CD4-positive, alpha-beta T cell treated with Interleukin-2 at 100 ng/mL for 4 hours (primary cell): ENCODE data around the gene FANCC.
A peak's percentile ranks its signal among the peaks of the same experiment; 100 is the strongest.

Source experiments
- DNase-seq: peaks from one replicate; pipeline ENCODE4 v3.0.0-alpha.2; 2020; ENCODE audit warnings: low spot score

FANCC gene

DNA sequence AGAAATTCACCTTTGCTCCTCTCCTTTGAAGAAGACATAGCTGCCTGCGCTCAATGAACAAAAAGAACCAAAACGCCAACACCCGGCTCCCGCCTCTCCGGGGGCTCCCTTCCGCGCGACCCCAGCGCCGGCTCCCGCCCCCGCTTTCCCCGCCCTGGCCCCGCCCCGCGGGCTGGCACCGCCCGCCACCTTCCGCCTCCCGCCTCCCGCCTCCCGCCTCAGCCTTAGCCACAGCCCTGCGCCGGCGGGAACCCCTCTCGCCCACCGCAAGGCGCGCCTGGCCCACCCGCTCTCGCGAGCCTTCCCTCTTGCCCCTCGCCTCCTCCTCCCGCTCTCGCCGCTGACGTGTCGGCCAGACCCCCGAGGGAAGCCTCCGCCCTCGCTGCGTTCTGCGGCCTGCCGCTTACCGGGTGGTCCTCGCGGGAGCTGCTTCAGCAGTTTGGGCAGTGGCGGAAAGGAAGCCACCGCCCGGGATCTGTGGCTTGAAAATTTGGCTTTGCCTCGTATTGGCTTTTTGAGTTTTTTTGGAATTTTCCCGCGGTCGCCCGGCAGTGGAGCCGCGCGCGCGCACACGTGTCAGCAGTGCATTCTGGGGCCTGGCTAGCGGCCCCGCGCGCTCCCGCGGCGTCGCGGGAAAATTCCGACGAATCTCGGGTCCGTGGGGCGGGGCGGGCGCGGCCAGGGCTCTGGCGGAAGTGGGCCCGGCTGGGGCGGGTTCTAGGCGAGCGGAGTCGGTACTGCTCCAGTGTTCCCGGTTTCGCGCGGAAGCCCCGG is at the start of gene FANCC:
FANCC (minus strand) TSS at position 591 of the 774 bp plus-strand sequence. CDS start 68,418 bp downstream, outside the sequence.
- peak; percentile 82 for DNase-seq

DNA sequence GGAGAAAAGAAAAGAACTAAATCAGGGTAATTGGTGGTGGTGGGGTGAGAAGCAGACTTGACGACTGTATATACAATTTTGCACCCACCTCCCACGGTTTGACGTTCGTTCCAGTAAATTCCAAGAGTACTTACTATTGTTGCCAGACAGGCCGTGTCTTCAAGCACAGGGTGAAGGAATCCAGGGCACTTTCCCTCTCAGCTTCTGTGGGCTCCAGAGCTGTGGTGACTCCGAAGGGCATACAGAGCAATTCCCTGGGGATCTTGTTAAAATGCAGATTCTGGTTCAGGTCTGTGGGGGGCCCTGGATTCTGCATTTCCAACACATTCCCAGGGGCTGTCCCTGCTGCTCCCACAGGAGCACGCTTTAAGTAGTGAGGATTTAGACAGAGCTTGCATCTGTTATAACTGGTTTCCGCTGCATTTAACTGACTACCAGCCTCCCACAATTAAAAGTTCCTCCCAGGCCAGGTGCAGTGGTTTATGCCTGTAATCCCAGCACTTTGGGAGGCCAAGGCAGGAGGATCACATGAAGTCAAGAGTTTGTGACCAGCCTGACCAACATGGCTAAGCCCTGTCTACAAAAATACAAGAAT is 49.3 kb upstream of the FANCC start:
- DNase-seq = no peak

DNA sequence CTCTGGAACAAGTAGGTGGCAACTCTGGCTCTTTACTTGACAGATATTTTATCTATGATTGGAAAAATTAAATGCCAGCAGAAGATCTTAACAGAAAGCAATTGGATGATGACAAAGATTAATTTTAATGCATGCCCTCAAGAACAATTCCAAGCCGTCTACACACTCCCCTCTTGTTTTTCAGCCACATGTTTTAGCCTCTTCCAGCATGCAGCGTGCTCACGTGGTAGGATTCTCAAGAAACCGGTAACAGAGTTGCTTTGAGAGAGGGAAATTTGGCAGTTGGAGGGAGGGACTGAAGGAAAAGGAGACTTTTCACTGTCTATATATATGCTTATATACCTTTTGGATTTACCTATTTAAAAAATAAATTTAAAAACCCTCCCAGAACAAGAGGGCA is 48.3 kb upstream of the FANCC start:
- DNase-seq = no peak

GRCh38 chr9:95363051-95363841 is 45.7 kb upstream of the FANCC start:
- no peak for DNase-seq

- DNase-seq = no peak
Observed at GRCh38 chr9:95360866-95361265, 43.4 kb upstream of the FANCC start.

GRCh38 chr9:95357316-95357715 is 39.8 kb upstream of the FANCC start:
- no peak for DNase-seq

GRCh38 chr9:95355500-95355899 is 38.0 kb upstream of the FANCC start:
- no peak for DNase-seq

DNA sequence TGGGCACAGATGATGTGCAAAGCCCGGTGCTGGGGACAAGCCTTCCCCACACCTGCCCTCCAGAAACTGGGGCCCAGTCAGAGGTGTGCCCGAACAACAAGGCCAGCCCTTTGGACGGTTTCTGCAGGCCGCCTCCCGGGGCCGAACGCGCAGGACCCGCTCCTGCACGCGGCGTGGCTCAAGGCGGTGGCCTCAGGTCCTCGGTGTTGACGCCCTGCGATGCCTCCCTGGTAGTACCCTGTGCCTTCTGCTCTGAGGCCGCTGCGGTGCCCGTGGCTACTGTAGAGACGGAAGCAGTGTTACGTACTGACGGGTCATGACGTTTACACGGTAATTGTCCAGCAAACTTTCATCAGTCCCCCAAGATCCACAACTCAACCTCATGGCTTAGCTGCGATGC is 33.5 kb upstream of the FANCC start:
- DNase-seq = no peak

- DNase-seq = no peak
Observed at GRCh38 chr9:95350266-95350665, 32.8 kb upstream of the FANCC start.

GRCh38 chr9:95349091-95350038 is 31.9 kb upstream of the FANCC start:
- DNase-seq = no peak

GRCh38 chr9:95346021-95346420 is 28.5 kb upstream of the FANCC start:
- DNase-seq = no peak

GRCh38 chr9:95344735-95345325 is 27.3 kb upstream of the FANCC start:
- DNase-seq = no peak

GRCh38 chr9:95343725-95344287 is 26.3 kb upstream of the FANCC start:
- peak; percentile 7 for DNase-seq

DNA sequence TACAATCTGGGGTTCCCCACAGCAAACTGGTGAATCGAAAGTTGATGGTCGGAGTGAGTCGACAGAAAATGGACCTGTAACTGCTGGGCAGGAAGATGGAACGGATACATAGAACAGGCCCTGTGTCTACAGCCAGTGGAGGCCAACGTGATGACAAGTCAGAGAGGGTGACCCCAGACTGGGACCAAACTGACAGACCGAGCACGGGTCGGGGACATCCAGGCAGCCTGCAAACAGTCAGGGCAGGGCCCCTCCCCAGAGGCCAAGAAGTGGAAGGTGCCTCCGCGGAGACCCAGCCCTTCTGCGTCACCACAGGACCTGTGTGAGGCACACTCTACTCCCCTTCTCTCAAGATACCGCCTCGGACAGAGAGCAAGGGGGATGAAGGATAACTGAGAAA is 25.1 kb upstream of the FANCC start:
- DNase-seq = no peak

DNA sequence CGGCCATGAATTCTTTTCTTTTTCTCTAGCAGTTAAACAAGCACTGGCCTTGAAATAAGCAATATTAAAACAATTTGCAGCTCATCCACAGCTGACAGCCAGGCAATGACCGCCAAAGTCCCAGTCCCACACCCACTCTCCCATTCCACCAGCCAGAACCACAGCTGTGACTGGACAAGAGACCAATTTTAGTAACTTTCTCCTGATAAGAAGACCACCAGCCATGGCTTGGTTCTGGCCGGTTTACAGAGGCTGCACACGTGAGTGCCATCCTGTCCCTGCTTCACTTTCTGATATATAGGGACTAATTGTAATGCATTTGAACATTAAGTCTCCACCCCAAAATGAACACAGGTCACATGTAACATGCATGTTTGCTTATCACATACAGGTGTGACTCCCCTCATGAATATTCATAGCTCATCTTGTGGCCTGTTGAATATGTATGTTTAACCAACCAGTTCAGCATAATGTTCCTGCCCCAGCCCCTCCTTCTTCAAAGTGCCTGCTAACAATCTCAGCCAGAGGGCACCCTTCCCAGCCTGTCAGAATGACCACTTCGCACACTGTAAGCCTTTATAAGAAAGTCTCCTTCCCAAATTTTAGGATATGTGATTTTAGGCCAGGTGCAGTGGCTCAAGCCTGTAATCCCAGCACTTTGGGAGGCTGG is 23.9 kb upstream of the FANCC start:
- DNase-seq = no peak

- no peak for DNase-seq
Observed at GRCh38 chr9:95338243-95338642, 20.7 kb upstream of the FANCC start.

DNA sequence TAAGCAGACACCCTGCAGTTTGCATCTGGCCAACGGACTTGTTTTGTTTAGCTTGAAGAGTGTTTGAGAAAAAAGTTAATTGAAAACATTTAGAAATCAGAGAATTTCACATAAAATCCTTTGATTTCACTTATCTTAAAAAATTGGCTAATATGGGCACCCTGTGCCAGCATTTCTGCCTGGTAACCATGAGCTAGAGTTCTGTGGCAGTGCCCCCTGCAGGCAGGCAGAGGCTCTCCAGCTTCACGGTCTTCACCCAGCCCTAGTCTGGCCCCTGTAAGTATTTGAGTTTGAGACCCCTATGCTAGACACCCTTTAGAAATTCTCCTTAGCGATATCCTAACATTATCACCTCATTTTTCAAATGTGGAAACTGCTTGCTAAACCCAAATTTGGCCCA is 18.8 kb upstream of the FANCC start:
- DNase-seq = peak; percentile 11

DNA sequence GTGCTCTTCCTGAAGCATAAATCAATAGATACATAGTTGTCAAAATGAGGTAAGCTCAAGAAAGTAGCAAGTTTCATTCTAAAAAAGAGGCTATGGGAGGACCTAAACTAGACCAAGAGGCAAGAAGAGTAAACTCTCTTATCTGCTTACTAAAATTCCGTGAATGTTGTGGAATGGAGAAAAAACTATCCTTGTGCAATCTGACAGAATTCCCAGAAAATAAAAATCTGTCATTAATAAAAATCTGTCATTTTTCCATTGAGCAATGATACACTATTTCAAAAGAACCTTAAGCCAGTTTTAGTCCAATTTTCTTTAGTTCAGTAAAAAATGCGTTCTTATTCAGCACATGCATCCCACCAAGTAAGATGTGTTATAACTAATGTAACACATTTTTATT is 15.9 kb upstream of the FANCC start:
- DNase-seq = no peak

DNA sequence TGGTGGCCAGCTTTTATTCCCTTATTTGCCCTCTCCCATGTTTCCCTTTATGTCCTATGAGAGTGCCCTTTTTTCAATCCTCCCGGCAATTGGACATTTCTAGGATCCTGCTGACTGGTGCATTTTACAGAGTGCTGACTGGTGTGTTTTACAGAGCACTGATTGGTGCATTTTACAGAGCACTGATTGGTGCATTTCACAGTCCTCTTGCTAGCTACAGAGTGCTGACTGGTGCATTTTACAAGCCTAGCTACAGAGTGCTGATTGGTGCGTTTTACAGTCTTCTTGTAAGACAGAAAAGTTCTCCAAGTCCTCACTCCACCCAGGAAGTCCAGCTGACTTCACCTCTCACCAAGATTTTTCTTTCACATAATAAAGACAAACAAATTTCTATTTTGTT is 15.4 kb upstream of the FANCC start:
- no peak for DNase-seq

DNA sequence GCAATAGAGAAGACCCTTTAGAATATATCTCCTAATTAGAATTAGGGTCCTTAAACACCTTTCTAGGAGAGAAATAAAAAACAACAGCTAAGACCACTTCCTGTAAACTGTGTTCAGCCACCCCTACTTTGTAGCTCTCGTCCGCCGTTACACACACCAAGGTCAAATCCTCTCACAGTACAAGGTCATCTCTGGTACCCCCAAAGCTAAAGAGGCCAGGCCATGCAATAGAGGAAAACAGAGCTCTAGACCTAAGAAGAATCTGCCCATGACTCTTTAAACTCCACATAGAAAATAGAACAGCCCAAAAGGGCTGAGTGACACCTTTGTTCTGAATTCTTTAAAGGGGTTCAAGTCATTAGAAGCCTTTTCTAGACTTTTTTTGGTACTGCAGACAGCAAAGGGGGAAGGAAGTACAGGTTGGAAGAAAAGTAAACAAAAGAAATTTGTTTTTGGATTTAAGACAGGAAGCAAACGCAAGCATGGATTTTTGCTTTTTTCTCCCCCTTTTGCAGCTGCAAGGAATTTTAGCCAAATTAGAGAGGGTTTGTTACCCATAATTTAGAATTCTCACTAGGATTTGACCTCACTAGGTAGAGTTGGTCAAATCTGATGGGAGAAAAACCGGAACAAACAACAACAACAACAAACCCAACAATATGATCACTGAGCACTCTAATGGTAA is 13.4 kb upstream of the FANCC start:
- DNase-seq = no peak
